GM18507 (cell line): ENCODE measurements around the gene ZNF184.

Source experiments
- DNase-seq: peaks from one replicate; pipeline ENCODE4 v3.0.0; 2011; ENCODE audit warnings: low read depth; ENCODE audit not compliant: insufficient read length; ENCODE audit errors: extremely low spot score
- FAIRE-seq: peaks from 2 replicates; lab custom pipeline; 2011; peaks lifted over from hg19 to GRCh38; lab: Jason Lieb, UNC

The ZNF184 gene

GRCh38 chr6:27472617-27473400 lies at the start of gene ZNF184:
Gene ZNF184 (minus strand): TSS chr6:27473105. CDS start chr6:27472294, 811 bp downstream.
- FAIRE-seq = peak; percentile 98
- DNase-seq = peak; percentile 74

- FAIRE-seq (peak; percentile 85), DNase-seq (peak; percentile 28)
Observed at GRCh38 chr6:27518881-27519795, 46.2 kb upstream of the ZNF184 start.

- DNase-seq = no peak
- FAIRE-seq = no peak
Observed at GRCh38 chr6:27517928-27518787, 45.3 kb upstream of the ZNF184 start.

- no peak for DNase-seq
- no peak for FAIRE-seq
Observed at GRCh38 chr6:27517238-27517637, 44.3 kb upstream of the ZNF184 start.

GRCh38 chr6:27514906-27515495 lies 42.1 kb upstream of the ZNF184 start:
- no peak for FAIRE-seq
- DNase-seq = no peak

- FAIRE-seq = no peak
Observed at GRCh38 chr6:27512525-27512924, 39.6 kb upstream of the ZNF184 start.

GRCh38 chr6:27507041-27507956 lies 34.4 kb upstream of the ZNF184 start:
- DNase-seq (no peak), FAIRE-seq (no peak)

More at GRCh38 chr6:27512525-27512924, 39.6 kb upstream of the ZNF184 start:
- no peak for DNase-seq

- DNase-seq (no peak), FAIRE-seq (no peak)
Observed at GRCh38 chr6:27505209-27506027, 32.5 kb upstream of the ZNF184 start.

GRCh38 chr6:27503436-27504030 lies 30.6 kb upstream of the ZNF184 start:
- DNase-seq (no peak), FAIRE-seq (peak; percentile 76)

- DNase-seq = no peak
- peak; percentile 78 for FAIRE-seq
Observed at GRCh38 chr6:27502508-27503435, 29.9 kb upstream of the ZNF184 start.

- no peak for DNase-seq
- no peak for FAIRE-seq
Observed at GRCh38 chr6:27501187-27501586, 28.3 kb upstream of the ZNF184 start.

- FAIRE-seq (no peak), DNase-seq (no peak)
Observed at GRCh38 chr6:27500177-27500576, 27.3 kb upstream of the ZNF184 start.

GRCh38 chr6:27495386-27496135 lies 22.7 kb upstream of the ZNF184 start:
- no peak for DNase-seq

GRCh38 chr6:27494987-27495385 lies 22.1 kb upstream of the ZNF184 start:
- DNase-seq (no peak), FAIRE-seq (no peak)

More at GRCh38 chr6:27495386-27496135, 22.7 kb upstream of the ZNF184 start:
- FAIRE-seq = peak; percentile 87

GRCh38 chr6:27494103-27494502 lies 21.2 kb upstream of the ZNF184 start:
- FAIRE-seq (no peak), DNase-seq (no peak)
